ENCODE results near the gene COL6A5. TPM values are rescaled to one million over a fixed set of nuclear protein-coding genes. Genes with fewer than 3 reads are reported as not detected.

COL6A5 gene
- total RNA-seq, 2 experiments from 2014 or later = not detected

GRCh38 chr3:130515755-130516154 lies 170.3 kb downstream of the COL6A5 start:
- CTCF ChIA-PET = interaction anchor here (1.1 kb wide), 1 partner anchor 240 kb away, joined by 5 read pairs; no protein-coding TSS in a partner anchor
- POLR2A ChIA-PET = no interaction called here

DNA sequence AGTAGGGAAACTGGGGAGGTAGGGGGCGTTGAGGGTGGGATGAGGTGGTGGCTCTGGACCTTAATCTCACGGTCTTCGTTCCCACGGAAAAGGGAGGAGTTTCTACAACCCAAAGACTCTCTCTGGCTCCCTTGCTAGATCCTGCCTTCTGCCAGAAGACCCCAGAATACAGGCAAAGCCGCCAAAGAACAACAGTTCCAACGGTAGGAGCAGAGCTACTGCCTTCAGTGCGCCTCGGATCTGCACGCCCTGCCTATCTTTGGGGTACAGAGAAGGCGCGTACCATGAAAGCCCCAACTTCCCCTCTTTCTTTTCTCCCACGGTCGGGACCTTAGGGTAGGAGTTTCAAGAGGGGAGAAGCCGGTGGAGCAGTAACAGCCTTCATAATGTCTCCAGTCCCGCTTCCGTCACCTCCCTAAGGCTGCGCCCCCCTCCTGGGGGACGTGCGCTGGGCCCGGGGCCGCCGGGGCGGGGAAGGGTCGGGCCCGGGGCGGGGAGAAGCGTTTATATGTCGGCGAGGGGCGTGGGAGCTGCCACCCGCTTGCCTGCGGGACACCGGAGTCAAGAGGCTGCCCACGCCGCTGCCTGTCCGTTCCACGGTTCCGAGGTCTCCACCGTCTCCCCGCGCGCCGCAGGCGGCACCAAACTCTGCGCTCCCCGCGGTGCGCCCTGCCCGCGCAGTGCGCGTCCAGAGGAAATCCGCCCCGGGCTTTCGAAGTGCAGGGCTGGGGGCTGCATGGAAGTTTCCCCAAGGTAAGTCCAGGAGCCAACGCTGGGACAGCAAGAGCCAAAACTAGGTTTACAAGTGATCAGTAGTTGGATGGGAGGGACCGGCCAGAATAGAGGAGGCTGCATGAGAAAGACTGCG lies 171.4 kb downstream of the COL6A5 start, which contains the start of gene COL6A6:
Gene COL6A6, plus strand, starts transcription at position 533 of the 868 bp plus-strand sequence. CDS start 43,188 bp downstream, outside the sequence.
- ChIA-PET POLR2A (no interaction called here), CTCF (no interaction called here)

DNA sequence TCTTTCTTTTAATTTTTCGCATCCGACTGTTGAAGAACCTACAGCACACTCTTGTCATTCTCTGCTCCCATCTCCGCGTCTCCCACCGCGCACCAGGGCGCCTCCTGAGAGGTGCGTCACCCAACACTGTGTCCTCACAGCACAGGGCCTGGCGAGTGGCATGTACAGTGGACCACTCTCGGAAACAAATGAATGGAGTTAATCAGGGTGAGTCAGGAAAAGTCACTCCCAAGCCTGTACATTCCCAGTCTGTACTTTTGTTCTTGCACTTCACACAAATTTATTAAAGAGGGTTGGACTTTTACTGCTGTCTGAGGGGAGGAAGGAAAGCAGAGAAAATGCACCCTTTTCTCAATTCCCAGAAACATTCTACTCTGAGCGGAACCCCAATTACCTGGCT lies 172.1 kb downstream of the COL6A5 start:
- CTCF ChIA-PET = no interaction called here
- POLR2A ChIA-PET = no interaction called here

GRCh38 chr3:130519754-130520153 lies 174.3 kb downstream of the COL6A5 start:
- CTCF ChIA-PET = no interaction called here
- POLR2A ChIA-PET = no interaction called here

DNA sequence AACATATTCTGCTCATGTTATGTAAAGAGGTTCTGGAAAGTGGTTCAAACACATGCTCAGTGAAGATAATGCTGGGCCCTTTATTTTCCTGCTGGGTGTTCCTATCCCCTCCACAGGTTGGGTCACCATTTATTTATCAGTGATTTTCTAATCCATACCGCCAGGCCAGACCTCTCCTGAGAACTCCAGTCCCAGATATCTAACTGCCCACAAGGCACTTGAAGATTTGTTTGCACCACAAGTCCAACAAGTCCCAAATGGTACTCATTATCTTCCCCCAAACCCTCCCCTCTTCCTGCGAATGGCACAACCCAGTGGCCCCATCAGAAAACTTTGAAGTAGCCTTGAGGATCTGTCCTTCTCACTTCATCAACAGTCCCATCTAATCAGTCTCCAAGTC lies 176.9 kb downstream of the COL6A5 start:
- POLR2A ChIA-PET = no interaction called here
- CTCF ChIA-PET = no interaction called here

DNA sequence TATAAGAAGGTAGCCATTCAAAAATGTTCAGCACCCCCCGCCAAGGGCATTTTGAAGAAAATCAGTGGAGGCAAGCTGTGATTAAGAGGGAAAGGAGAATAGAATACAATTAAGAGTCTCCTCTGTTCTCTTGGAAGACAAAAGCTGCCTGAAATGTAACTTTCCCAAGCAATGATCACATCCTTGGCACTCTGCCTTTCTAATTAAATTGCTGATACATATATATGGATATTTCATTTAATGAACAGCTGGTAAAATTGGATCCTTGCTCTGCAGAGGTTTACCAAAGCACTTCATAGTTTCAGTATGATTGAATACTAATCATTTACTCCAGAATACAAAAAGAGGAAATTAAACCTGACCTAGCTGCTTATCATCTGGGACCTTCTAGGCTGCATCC lies 182.0 kb downstream of the COL6A5 start:
- ChIA-PET CTCF (interaction anchor here (0.7 kb wide), 1 partner anchor 1205 kb away, joined by 4 read pairs; no protein-coding TSS in a partner anchor), POLR2A (no interaction called here)

DNA sequence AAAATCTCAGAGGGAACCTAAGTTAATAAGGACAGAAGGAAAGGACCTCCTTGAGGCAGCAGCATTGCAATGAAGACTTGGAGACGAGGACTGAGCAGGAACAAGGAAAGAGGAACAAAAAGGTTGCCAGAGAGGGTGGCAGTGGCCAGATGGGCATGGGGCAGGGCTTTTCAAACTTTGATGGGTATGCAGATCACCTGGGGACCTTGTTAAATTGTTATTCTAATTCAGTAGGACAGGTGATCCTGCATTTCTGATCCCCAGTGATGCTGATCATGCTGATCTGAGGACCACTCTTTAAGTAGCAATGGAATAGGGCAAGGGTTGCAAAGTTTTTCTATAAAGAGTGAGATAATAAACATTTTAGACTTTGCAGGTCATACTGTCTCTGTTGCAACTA lies 182.6 kb downstream of the COL6A5 start:
- POLR2A ChIA-PET = no interaction called here
- CTCF ChIA-PET = no interaction called here

- CTCF ChIA-PET = no interaction called here
- POLR2A ChIA-PET = no interaction called here
Observed at GRCh38 chr3:130529486-130530215, 184.2 kb downstream of the COL6A5 start.

DNA sequence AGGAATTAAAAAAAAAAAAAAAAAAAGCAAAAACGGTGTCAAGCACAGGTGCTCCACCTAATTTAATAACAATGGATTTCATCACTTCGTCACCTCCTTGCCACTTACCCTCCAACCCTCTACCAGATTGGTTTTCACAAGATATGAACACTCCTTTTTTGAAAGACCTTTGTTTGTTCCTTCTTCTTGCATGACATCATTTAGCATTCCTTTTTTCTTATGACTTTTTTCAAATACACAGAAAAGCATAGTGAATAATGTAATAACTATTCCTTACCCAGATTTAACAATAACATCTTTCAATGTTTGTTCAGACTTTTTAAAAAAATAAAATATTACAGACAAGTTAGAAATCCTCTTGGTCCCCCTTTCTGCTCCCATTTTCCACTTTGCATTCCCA lies 187.8 kb downstream of the COL6A5 start:
- POLR2A ChIA-PET = no interaction called here

More for the DNA sequence above, 187.8 kb downstream of the COL6A5 start:
- CTCF ChIA-PET = no interaction called here

Other genes with a start within 250 kb of the COL6A5 start
- not detected for gene COL6A6, start 171.5 kb downstream of the COL6A5 start, total RNA-seq